Measurements from ENCODE around the gene DNAH3. TPM values are rescaled to one million over a fixed set of nuclear protein-coding genes. Genes with fewer than 3 reads are reported as not detected.

Gene DNAH3
- total and polyA plus RNA-seq, 2 of the 13 experiments (the other 11 are each of a cell fraction or from before 2014, with no cell fraction given) = 0.07 to 0.08 TPM

DNA sequence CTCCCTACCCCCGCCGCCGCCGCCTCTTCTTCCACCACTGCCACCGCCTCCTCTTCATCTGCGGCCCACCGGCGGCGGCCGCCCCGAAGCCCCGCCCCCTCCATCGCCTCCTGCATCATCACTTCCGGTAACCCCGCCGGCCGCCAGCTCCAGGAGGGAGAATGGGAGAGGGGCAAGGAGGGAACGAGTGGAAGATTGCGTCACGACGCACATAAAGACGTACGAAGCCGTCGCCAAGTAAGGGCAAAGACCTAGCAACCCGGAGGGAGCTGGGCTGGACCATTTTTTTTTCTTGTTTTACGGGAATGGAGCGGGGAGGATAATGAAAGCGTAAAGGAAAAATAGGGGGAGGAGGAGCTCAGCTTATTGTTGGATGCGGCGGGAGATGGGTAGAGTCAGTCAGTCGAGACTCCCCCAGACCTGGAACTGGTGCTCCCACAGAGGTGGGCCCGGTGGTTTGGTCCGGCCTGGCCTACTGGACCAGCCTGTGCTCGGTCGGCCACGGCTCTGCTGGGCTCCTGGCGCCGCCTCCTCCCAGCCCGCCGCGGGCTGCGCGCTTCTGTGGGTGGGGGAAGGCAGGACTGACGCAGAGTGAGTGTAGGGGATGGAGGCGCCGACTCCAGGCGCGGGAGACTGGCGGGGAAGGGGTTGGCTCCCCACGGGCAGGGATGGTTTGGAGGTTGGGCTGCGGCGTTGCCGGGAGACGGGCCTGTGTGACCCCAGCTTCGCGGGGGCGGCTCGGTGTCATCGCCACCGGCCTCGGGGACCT, 250.2 kb downstream of the DNAH3 start, which contains the start of the genes DCUN1D3 and LYRM1 (continued):
- TF ChIP-seq, protein P1, sequence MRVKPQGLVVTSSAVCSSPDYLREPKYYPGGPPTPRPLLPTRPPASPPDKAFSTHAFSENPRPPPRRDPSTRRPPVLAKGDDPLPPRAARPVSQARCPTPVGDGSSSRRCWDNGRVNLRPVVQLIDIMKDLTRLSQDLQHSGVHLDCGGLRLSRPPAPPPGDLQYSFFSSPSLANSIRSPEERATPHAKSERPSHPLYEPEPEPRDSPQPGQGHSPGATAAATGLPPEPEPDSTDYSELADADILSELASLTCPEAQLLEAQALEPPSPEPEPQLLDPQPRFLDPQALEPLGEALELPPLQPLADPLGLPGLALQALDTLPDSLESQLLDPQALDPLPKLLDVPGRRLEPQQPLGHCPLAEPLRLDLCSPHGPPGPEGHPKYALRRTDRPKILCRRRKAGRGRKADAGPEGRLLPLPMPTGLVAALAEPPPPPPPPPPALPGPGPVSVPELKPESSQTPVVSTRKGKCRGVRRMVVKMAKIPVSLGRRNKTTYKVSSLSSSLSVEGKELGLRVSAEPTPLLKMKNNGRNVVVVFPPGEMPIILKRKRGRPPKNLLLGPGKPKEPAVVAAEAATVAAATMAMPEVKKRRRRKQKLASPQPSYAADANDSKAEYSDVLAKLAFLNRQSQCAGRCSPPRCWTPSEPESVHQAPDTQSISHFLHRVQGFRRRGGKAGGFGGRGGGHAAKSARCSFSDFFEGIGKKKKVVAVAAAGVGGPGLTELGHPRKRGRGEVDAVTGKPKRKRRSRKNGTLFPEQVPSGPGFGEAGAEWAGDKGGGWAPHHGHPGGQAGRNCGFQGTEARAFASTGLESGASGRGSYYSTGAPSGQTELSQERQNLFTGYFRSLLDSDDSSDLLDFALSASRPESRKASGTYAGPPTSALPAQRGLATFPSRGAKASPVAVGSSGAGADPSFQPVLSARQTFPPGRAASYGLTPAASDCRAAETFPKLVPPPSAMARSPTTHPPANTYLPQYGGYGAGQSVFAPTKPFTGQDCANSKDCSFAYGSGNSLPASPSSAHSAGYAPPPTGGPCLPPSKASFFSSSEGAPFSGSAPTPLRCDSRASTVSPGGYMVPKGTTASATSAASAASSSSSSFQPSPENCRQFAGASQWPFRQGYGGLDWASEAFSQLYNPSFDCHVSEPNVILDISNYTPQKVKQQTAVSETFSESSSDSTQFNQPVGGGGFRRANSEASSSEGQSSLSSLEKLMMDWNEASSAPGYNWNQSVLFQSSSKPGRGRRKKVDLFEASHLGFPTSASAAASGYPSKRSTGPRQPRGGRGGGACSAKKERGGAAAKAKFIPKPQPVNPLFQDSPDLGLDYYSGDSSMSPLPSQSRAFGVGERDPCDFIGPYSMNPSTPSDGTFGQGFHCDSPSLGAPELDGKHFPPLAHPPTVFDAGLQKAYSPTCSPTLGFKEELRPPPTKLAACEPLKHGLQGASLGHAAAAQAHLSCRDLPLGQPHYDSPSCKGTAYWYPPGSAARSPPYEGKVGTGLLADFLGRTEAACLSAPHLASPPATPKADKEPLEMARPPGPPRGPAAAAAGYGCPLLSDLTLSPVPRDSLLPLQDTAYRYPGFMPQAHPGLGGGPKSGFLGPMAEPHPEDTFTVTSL (CRISPR knock-in tag; IDR thresholded peaks at IDR 0.05; ENCODE audit: borderline replicate concordance) = peak; percentile 53; the same call in 1 of the 2 replicates
- TF ChIP-seq HDAC6 (IDR thresholded peaks at IDR 0.05; ENCODE audit: low read depth, low read length) (no peak), RFX1 (IDR thresholded peaks at IDR 0.05) (peak; percentile 78), HOXA7 (CRISPR knock-in tag; IDR thresholded peaks at IDR 0.05) (0 out of 2 replicates have a peak, but pooled peaks have one; percentile 88), ZNF562 (CRISPR knock-in tag; IDR thresholded peaks at IDR 0.05; ENCODE audit: borderline replicate concordance) (no peak; the same call in 1 of the 2 replicates), ZNF121 (CRISPR knock-in tag; IDR thresholded peaks at IDR 0.05) (peak; percentile 32; the same call in 1 of the 2 replicates), TEAD3 (CRISPR knock-in tag; optimal IDR thresholded peaks at IDR 0.05; ENCODE audit: borderline replicate concordance) (peak; percentile 22), ZBTB21 (CRISPR knock-in tag; IDR thresholded peaks at IDR 0.05) (peak; percentile 98), DNMT3B (CRISPR knock-in tag; conservative IDR thresholded peaks at IDR 0.05) (peak; percentile 91), ARHGAP35 (CRISPR knock-in tag; IDR thresholded peaks at IDR 0.05; ENCODE audit: borderline replicate concordance) (no peak; the same call in 1 of the 2 replicates), ZFP62 (CRISPR knock-in tag; IDR thresholded peaks at IDR 0.05) (no peak), MYC (CRISPR knock-in tag; IDR thresholded peaks at IDR 0.05; ENCODE audit: borderline replicate concordance) (peak; percentile 71; the same call in 1 of the 2 replicates)
- TF ChIP-seq, protein P2, sequence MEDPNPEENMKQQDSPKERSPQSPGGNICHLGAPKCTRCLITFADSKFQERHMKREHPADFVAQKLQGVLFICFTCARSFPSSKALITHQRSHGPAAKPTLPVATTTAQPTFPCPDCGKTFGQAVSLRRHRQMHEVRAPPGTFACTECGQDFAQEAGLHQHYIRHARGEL (CRISPR knock-in tag; IDR thresholded peaks at IDR 0.05) = peak; percentile 95
- TF ChIP-seq, protein P3, sequence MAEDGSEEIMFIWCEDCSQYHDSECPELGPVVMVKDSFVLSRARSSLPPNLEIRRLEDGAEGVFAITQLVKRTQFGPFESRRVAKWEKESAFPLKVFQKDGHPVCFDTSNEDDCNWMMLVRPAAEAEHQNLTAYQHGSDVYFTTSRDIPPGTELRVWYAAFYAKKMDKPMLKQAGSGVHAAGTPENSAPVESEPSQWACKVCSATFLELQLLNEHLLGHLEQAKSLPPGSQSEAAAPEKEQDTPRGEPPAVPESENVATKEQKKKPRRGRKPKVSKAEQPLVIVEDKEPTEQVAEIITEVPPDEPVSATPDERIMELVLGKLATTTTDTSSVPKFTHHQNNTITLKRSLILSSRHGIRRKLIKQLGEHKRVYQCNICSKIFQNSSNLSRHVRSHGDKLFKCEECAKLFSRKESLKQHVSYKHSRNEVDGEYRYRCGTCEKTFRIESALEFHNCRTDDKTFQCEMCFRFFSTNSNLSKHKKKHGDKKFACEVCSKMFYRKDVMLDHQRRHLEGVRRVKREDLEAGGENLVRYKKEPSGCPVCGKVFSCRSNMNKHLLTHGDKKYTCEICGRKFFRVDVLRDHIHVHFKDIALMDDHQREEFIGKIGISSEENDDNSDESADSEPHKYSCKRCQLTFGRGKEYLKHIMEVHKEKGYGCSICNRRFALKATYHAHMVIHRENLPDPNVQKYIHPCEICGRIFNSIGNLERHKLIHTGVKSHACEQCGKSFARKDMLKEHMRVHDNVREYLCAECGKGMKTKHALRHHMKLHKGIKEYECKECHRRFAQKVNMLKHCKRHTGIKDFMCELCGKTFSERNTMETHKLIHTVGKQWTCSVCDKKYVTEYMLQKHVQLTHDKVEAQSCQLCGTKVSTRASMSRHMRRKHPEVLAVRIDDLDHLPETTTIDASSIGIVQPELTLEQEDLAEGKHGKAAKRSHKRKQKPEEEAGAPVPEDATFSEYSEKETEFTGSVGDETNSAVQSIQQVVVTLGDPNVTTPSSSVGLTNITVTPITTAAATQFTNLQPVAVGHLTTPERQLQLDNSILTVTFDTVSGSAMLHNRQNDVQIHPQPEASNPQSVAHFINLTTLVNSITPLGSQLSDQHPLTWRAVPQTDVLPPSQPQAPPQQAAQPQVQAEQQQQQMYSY (CRISPR knock-in tag; IDR thresholded peaks at IDR 0.05) = 0 out of 2 replicates have a peak, but pooled peaks have one; percentile 24
- TF ChIP-seq, protein P4, sequence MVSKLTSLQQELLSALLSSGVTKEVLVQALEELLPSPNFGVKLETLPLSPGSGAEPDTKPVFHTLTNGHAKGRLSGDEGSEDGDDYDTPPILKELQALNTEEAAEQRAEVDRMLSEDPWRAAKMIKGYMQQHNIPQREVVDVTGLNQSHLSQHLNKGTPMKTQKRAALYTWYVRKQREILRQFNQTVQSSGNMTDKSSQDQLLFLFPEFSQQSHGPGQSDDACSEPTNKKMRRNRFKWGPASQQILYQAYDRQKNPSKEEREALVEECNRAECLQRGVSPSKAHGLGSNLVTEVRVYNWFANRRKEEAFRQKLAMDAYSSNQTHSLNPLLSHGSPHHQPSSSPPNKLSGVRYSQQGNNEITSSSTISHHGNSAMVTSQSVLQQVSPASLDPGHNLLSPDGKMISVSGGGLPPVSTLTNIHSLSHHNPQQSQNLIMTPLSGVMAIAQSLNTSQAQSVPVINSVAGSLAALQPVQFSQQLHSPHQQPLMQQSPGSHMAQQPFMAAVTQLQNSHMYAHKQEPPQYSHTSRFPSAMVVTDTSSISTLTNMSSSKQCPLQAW (CRISPR knock-in tag; IDR thresholded peaks at IDR 0.05) = no peak; the same call in none of the 2 replicates
- TF ChIP-seq, protein P5, sequence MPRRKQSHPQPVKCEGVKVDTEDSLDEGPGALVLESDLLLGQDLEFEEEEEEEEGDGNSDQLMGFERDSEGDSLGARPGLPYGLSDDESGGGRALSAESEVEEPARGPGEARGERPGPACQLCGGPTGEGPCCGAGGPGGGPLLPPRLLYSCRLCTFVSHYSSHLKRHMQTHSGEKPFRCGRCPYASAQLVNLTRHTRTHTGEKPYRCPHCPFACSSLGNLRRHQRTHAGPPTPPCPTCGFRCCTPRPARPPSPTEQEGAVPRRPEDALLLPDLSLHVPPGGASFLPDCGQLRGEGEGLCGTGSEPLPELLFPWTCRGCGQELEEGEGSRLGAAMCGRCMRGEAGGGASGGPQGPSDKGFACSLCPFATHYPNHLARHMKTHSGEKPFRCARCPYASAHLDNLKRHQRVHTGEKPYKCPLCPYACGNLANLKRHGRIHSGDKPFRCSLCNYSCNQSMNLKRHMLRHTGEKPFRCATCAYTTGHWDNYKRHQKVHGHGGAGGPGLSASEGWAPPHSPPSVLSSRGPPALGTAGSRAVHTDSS (CRISPR knock-in tag; conservative IDR thresholded peaks at IDR 0.05) = no peak

All from HepG2 (cell line).